Measurements from ENCODE around the gene KRT222.

GRCh38 chr17:40686192-40686591 is 21.2 kb upstream of the KRT222 start:
- TF ChIP-seq CTCF (IDR thresholded peaks at IDR 0.05; ENCODE audit: borderline replicate concordance, extremely low read depth, low read length, poor library complexity, severe bottlenecking) (no peak), EZH2 (IDR thresholded peaks at IDR 0.05; ENCODE audit: borderline replicate concordance, low read depth, low read length, severe bottlenecking) (no peak)

Measured in DND-41 (cell line).